Ovary (tissue), 10 donors: ENCODE results near the gene HECTD4. TPM values are rescaled to one million over a fixed set of nuclear protein-coding genes. Genes with fewer than 3 reads are reported as not detected.

Source experiments
- DNase-seq, 5 donors: peaks; one replicate each; pipeline ENCODE4 v3.0.0-alpha.2; 2019 to 2020
- H3K27ac ChIP-seq, 2 donors: fragments of 200-600 bp; one replicate each; pipeline versions ENCODE4 v1.5.1 to v1.8.0; 2019 to 2022
- H3K27me3 ChIP-seq: fragments of 200-600 bp; one replicate; pipeline ENCODE4 v1.8.0; 2022
- H3K36me3 ChIP-seq: fragments of 200-600 bp; sonication (generic); one replicate; pipeline ENCODE4 v1.5.1; 2019
- H3K4me1 ChIP-seq: one replicate; pipeline ENCODE4 v1.8.1; 2013; ENCODE audit warnings: mild to moderate bottlenecking, moderate library complexity; ENCODE audit not compliant: insufficient read depth
- H3K4me3 ChIP-seq: fragments of 200-600 bp; sonication (generic); one replicate; pipeline ENCODE4 v1.5.1; 2017
- H3K9me3 ChIP-seq, 2 donors: fragments of 200-600 bp in 1 of 2; sonication (generic) in 1 of 2; one replicate each; pipeline versions ENCODE4 v1.5.1 to v1.8.1; 2013 to 2019; ENCODE audit warnings: mild to moderate bottlenecking in 1 of 2, moderate library complexity in 1 of 2
- EP300 ChIP-seq: sonication (generic); formaldehyde crosslinking; IDR thresholded peaks from one replicate; pipeline ENCODE4 v1.6.1; 2017; ENCODE audit warnings: antibody characterized with exemption
- POLR2A ChIP-seq: fragments of 450-650 bp; IDR thresholded peaks from one replicate; pipeline ENCODE4 v1.6.1; 2017; ENCODE audit warnings: antibody characterized with exemption, mild to moderate bottlenecking, moderate library complexity
- WGBS, 3 donors: extraction: QIAGEN DNeasy Blood & Tissue Kit in 1 of 3; methylation state at CpG; one replicate each; pipeline versions ENCODE4 v1.1.5 to v1.1.7; 2013 to 2017; 5-methylcytosine and 5-hydroxymethylcytosine counted together
- intact Hi-C, 4 donors: fragments of 100-400 bp; cut with DNase I; formaldehyde crosslinking; loops; one replicate each; pipeline versions ENCODE4 v1.11.0 to v1.15.1; 2022 to 2023
- long read RNA-seq, 3 donors: library from polyadenylated mRNA in 2 of 3; unstranded in 2 of 3; transcript quantifications; one replicate each; pipeline ENCODE4 v2.0.0 and lab custom pipeline, GENCODE V29; 2021 to 2026
- polyA plus RNA-seq, 2 donors: library from polyadenylated mRNA; stranded (reverse); fragments of 200-250 nt in 1 of 2; fragments of 350-450 nt in 1 of 2; fragmentation: Illumina TruSeq in 1 of 2; extraction: RNeasy Lipid Tissue Mini Kit (QIAGEN cat#74804) in 1 of 2; gene quantifications; one replicate each; pipeline ENCODE4 v1.2.3, GENCODE V29; 2013 to 2014
- total RNA-seq, 7 donors: library from RNA; depleted of rRNA in 2 of 7; stranded (reverse); fragments of >200 nt in 2 of 7; fragmentation: NEBNext Ultra II Directional in 3 of 7; extraction: Animal tissue kit (Norgen Biotek cat#: 25700) in 3 of 7; gene quantifications; one replicate each; pipeline versions ENCODE4 v1.1.0 to v1.2.4, GENCODE V29; 2016 to 2023
- TF ChIP-seq, protein P1 (sequence below), 3 donors: fragments of 450-650 bp in 2 of 3; fragments of 200-600 bp in 1 of 3; IDR thresholded peaks; one replicate each; pipeline versions ENCODE4 v1.5.1 to v1.8.0; 2016 to 2022; ENCODE audit warnings: antibody characterized with exemption in 3 of 3, mild to moderate bottlenecking in 1 of 3
- donor health status: DM: no; HTN: no; CAD: no; lungs with moderate emphysema.
- donor health status: DM: no; HTN: no; CAD: no.
- donor health status: Bipolar disorder and iron deficiency.
- donor health status: DM: yes; HTN: yes; CAD: no.
- donor health status: DM: no; HTN: no; CAD: no.
- donor health status: DM: yes; HTN: yes; CAD: no.

Gene HECTD4, protein sequence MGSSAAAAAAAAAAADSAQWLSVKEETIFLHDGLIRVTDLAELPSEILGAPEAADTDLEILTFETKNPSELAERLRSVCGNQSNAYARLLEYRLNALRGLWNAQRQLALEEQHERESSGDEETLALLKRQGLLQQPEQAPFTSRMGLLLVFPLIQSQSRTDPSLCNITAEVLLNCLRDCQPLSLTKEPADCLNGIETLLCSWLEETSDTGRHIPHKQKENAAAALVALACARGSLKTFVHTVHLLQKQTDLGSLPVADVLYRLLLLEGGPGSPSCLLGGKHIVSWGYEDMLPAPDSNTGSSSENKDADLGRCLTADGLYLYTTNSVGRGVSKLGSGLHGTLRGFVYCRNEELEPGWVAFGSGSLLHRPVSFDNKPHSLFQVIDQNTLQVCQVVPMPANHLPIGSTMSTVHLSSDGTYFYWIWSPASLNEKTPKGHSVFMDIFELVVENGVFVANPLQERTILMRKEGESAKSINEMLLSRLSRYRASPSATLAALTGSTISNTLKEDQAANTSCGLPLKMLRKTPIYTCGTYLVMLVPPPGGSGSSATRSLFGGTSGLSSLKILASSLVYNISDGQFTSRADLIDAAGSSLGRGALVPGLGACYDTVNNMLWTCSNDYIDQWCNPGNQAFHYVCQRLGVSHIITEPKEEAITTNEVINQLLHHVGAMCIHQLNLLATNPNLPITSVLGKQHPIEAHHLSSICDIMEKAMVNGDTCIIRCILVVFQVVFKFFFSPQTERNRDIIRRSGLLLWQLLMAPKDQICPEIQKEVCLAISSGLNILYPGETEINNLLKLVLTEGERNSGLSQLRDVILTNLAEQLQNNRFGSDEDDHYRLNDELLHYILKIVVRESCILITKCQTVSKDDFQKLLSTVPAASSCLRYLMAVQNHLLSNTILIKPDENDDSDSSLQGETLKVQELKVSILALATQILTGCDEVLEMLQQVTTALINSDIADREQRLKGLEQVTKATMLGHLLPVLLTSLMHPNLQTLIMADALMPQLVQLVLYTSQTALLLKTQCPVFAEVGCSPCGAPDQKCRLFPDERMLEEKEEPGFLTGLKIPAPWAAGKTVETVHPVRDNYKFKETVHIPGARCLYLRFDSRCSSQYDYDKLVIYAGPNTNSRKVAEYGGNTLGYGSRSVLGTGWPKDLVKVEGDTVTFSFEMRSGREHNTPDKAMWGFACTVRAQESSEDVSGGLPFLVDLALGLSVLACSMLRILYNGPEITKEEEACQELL (N-terminal part only)
- 10 to 100 TPM; 25.3 to 47.3 (median 37.2) TPM for total RNA-seq
- polyA plus RNA-seq = 10 to 100 TPM; 12.3 to 28.3 TPM
- long read RNA-seq, donor 1, partial matches to known transcripts = 14 of 21 reads
- long read RNA-seq, donor 1, other reads (novel, unspliced or antisense) = 7 of 21 reads
- long read RNA-seq, donor 2 = 0 reads
- long read RNA-seq, donor 3, partial matches to known transcripts = 15 of 20 reads
- long read RNA-seq, donor 3, other reads (novel, unspliced or antisense) = 5 of 20 reads

GRCh38 chr12:112381883-112382796 is at the start of gene HECTD4:
TSS of gene HECTD4 (minus strand) at chr12:112382431. CDS start at chr12:112382128, 303 bp downstream.
- peaks cover 7% of the 10 kb centered on the region for H3K4me1 ChIP-seq
- intact Hi-C loops = loop anchor here in 1 of 4 donors (5.0 to 10.0 kb wide), 2 partner anchors 185 to 447 kb away; no protein-coding TSS in a partner anchor
- peak within 1 kb of the TSS; percentile 61 to 67 for H3K27ac ChIP-seq
- no peaks in the 10 kb centered on the region for H3K27me3 ChIP-seq
- peak within 1 kb of the TSS; percentile 64 for H3K4me3 ChIP-seq
- no peaks in the 10 kb centered on the region for H3K36me3 ChIP-seq
- no peaks in the 10 kb centered on the region for H3K9me3 ChIP-seq
- peak; percentile 92 to 98 (median 93) for DNase-seq
- 0 to 2% (median 0%) methylated on average over 41 to 102 of the region's 106 CpGs for WGBS, 3 donors
- TF ChIP-seq POLR2A (peak; percentile 38), EP300 (no peak)

DNA sequence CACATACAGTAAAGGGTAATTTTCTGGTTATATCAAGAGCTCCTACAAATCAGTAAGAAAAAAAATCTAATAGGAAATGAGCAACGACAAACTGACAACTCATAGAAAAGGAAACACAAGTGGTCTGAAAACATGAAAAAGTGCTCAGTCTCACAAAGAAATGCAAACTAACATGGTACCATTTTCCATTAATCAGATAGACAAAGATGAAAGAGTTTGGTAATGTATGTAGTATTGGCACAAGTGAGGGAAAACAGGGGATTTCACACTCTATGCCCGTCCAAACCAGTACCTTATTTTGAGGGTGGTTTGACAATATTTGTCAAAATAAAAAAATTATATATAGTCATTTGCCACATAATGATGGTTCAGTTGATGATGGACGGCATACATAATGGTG is 49.7 kb upstream of the HECTD4 start:
- no peaks in the 10 kb centered on the region for H3K9me3 ChIP-seq

DNA sequence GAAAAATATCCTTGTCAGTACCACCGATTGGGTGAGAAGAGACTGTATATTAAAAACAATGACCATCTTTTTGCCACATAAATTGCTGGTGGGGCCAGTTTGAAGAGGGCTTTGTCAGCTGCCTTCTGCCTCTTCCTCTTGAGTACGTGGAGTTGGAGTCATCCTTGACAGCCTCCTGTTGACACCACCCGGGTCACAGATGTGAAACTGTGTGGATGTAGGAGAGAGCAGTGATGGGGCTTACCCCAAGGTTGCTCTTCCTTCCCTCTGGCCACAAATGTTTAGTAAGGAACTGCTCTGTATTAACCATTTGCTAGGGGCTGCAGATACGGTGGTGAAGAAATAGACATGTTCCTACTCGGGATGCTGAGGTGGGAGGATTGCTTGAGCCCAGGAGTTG is 48.7 kb upstream of the HECTD4 start:
- no peak for DNase-seq
- Histone ChIP-seq H3K4me1 (no peaks in the 10 kb centered on the region), H3K36me3 (no peaks in the 10 kb centered on the region), H3K27me3 (no peaks in the 10 kb centered on the region), H3K4me3 (no peak overlapping the region), H3K9me3 (no peaks in the 10 kb centered on the region), H3K27ac (no peak overlapping the region)
- WGBS, 3 donors = 79 to 82% (median 82%) methylated on average over 5 of the region's 5 CpGs
- TF ChIP-seq EP300 = no peak
- TF ChIP-seq, protein P1, sequence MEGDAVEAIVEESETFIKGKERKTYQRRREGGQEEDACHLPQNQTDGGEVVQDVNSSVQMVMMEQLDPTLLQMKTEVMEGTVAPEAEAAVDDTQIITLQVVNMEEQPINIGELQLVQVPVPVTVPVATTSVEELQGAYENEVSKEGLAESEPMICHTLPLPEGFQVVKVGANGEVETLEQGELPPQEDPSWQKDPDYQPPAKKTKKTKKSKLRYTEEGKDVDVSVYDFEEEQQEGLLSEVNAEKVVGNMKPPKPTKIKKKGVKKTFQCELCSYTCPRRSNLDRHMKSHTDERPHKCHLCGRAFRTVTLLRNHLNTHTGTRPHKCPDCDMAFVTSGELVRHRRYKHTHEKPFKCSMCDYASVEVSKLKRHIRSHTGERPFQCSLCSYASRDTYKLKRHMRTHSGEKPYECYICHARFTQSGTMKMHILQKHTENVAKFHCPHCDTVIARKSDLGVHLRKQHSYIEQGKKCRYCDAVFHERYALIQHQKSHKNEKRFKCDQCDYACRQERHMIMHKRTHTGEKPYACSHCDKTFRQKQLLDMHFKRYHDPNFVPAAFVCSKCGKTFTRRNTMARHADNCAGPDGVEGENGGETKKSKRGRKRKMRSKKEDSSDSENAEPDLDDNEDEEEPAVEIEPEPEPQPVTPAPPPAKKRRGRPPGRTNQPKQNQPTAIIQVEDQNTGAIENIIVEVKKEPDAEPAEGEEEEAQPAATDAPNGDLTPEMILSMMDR (IDR thresholded peaks at IDR 0.05) = no peak
- no peak for TF ChIP-seq POLR2A
- intact Hi-C loops = no loop called here

More for the DNA sequence above, 49.7 kb upstream of the HECTD4 start:
- intact Hi-C loops = no loop called here
- WGBS, 3 donors = 84 to 92% (median 84%) methylated on average over 3 of the region's 3 CpGs
- TF ChIP-seq, protein P1 (IDR thresholded peaks at IDR 0.05) = no peak
- TF ChIP-seq POLR2A (no peak), EP300 (no peak)
- Histone ChIP-seq H3K27me3 (no peaks in the 10 kb centered on the region), H3K4me3 (no peak overlapping the region), H3K27ac (no peak overlapping the region), H3K4me1 (no peaks in the 10 kb centered on the region), H3K36me3 (no peaks in the 10 kb centered on the region)
- DNase-seq = no peak

GRCh38 chr12:112427760-112428159 is 45.5 kb upstream of the HECTD4 start:
- DNase-seq = no peak
- no peaks in the 10 kb centered on the region for H3K4me1 ChIP-seq
- no peak for TF ChIP-seq EP300
- TF ChIP-seq, protein P1 (IDR thresholded peaks at IDR 0.05) = no peak
- TF ChIP-seq POLR2A = no peak
- intact Hi-C loops = no loop called here
- no peaks in the 10 kb centered on the region for H3K27me3 ChIP-seq
- H3K27ac ChIP-seq = no peak overlapping the region
- H3K9me3 ChIP-seq = no peaks in the 10 kb centered on the region
- WGBS, 3 donors = 93 to 100% (median 96%) methylated on average over 2 of the region's 2 CpGs
- no peaks in the 10 kb centered on the region for H3K36me3 ChIP-seq
- no peak overlapping the region for H3K4me3 ChIP-seq
